ENCODE measurements around the gene LMBRD1.

GRCh38 chr6:69841862-69842261 is 45.1 kb upstream of the LMBRD1 start:
- no peak for TF ChIP-seq CTCF (conservative IDR thresholded peaks at IDR 0.05; ENCODE audit: low read depth, low read length)
- no peak for TF ChIP-seq POLR2A (IDR thresholded peaks at IDR 0.05; ENCODE audit: low read depth, low read length)
- no peak for TF ChIP-seq USF2 (IDR thresholded peaks at IDR 0.05; ENCODE audit: low read depth, low read length)
- no peak for TF ChIP-seq ELK1 (IDR thresholded peaks at IDR 0.05; ENCODE audit: borderline replicate concordance, low read depth, low read length)
- TF ChIP-seq MXI1 (IDR thresholded peaks at IDR 0.05; ENCODE audit: borderline replicate concordance, low read depth, low read length), result no peak
- TF ChIP-seq RAD21 (IDR thresholded peaks at IDR 0.05; ENCODE audit: low read length), result no peak
